H9 (cell line): ENCODE results near the gene SGSM2. TPM values are rescaled to one million over a fixed set of nuclear protein-coding genes. Genes with fewer than 3 reads are reported as not detected.

ENCODE experiments used
- DNase-seq: peaks from one replicate; pipeline ENCODE4 v3.0.0-alpha.2; 2017
- H2AFZ ChIP-seq: one replicate; pipeline ENCODE4 v1.6.1; 2013; ENCODE audit warnings: mild to moderate bottlenecking, low read length, control low read depth, moderate library complexity
- H2AK5ac ChIP-seq: 2 replicates; pipeline ENCODE4 v1.6.1; 2013; ENCODE audit warnings: low read length, control low read depth, mixed read lengths; ENCODE audit not compliant: insufficient read length
- H2BK120ac ChIP-seq: one replicate; pipeline ENCODE4 v1.6.1; 2013; ENCODE audit warnings: low read depth, mild to moderate bottlenecking, low read length, control low read depth, inconsistent platforms; ENCODE audit not compliant: poor library complexity, severe bottlenecking
- H2BK12ac ChIP-seq: 2 replicates; pipeline ENCODE4 v1.6.1; 2013; ENCODE audit warnings: low read length, control low read depth, mixed read lengths, low read depth; ENCODE audit not compliant: insufficient read length
- H2BK15ac ChIP-seq: 2 replicates; pipeline ENCODE4 v1.6.1; 2013; ENCODE audit warnings: low read depth, low read length, control low read depth
- H2BK20ac ChIP-seq: one replicate; pipeline ENCODE4 v1.6.1; 2013; ENCODE audit warnings: low read depth, mild to moderate bottlenecking, low read length, control low read depth, inconsistent platforms; ENCODE audit not compliant: poor library complexity, severe bottlenecking
- H2BK5ac ChIP-seq: 2 replicates; pipeline ENCODE4 v1.6.1; 2013; ENCODE audit warnings: low read length, control low read depth, mixed read lengths; ENCODE audit not compliant: insufficient read length
- H3K14ac ChIP-seq: 2 replicates; pipeline ENCODE4 v1.6.1; 2013; ENCODE audit warnings: low read length, control low read depth; ENCODE audit not compliant: insufficient read depth
- H3K18ac ChIP-seq: 2 replicates; pipeline ENCODE4 v1.6.1; 2013; ENCODE audit warnings: low read depth, mild to moderate bottlenecking, mixed read lengths, low read length, control low read depth; ENCODE audit not compliant: insufficient read length
- H3K23ac ChIP-seq: 2 replicates; pipeline ENCODE4 v1.6.1; 2013; ENCODE audit warnings: low read length, control low read depth, mixed read lengths, low read depth; ENCODE audit not compliant: insufficient read length
- H3K23me2 ChIP-seq: 2 replicates; pipeline ENCODE4 v1.6.1; 2013; ENCODE audit warnings: low read depth, mild to moderate bottlenecking, mixed read lengths, low read length, control low read depth; ENCODE audit not compliant: insufficient read length, poor library complexity, severe bottlenecking
- H3K27ac ChIP-seq: 2 replicates; pipeline ENCODE4 v1.5.1; 2013; ENCODE audit warnings: low read length, control low read depth, mixed read lengths, low read depth; ENCODE audit not compliant: insufficient read length
- H3K27me3 ChIP-seq: 2 replicates; pipeline ENCODE4 v1.6.1; 2013; ENCODE audit warnings: low read length, control low read depth, inconsistent platforms; ENCODE audit not compliant: insufficient read depth
- H3K4ac ChIP-seq: 2 replicates; pipeline ENCODE4 v1.6.1; 2013; ENCODE audit warnings: low read depth, mild to moderate bottlenecking, control low read depth, inconsistent platforms, low read length, moderate library complexity
- H3K4me1 ChIP-seq: 2 replicates; pipeline ENCODE4 v1.6.1; 2013; ENCODE audit warnings: low read length, control low read depth, inconsistent platforms; ENCODE audit not compliant: insufficient read depth
- H3K4me2 ChIP-seq: 2 replicates; pipeline ENCODE4 v1.6.1; 2013; ENCODE audit warnings: low read length, control low read depth, mixed read lengths; ENCODE audit not compliant: insufficient read length, insufficient read depth
- H3K56ac ChIP-seq: 2 replicates; pipeline ENCODE4 v1.6.1; 2013; ENCODE audit warnings: low read depth, mild to moderate bottlenecking, mixed read lengths, low read length, control low read depth; ENCODE audit not compliant: insufficient read length
- H3K79me1 ChIP-seq: 2 replicates; pipeline ENCODE4 v1.6.1; 2013; ENCODE audit warnings: low read depth, mild to moderate bottlenecking, moderate library complexity, low read length, control low read depth, inconsistent platforms; ENCODE audit not compliant: insufficient read depth, poor library complexity, severe bottlenecking
- H3K79me2 ChIP-seq: 2 replicates; pipeline ENCODE4 v1.6.1; 2013; ENCODE audit warnings: low read length, control low read depth, inconsistent platforms; ENCODE audit not compliant: insufficient read depth
- H3K9ac ChIP-seq: 2 replicates; pipeline ENCODE4 v1.6.1; 2013; ENCODE audit warnings: low read length, control low read depth, mixed read lengths; ENCODE audit not compliant: insufficient read length; ENCODE audit errors: extremely low read depth
- H3K9me3 ChIP-seq: one replicate; pipeline ENCODE4 v1.6.1; 2013; ENCODE audit warnings: low read depth, low read length, inconsistent platforms; ENCODE audit not compliant: control insufficient read depth
- H3T11ph ChIP-seq: one replicate; pipeline ENCODE4 v1.6.1; 2013; ENCODE audit warnings: mild to moderate bottlenecking, low read length, control low read depth, inconsistent platforms
- H4K20me1 ChIP-seq: one replicate; pipeline ENCODE4 v1.6.1; 2013; ENCODE audit not compliant: control insufficient read depth, insufficient read length, insufficient read depth
- H4K5ac ChIP-seq: 2 replicates; pipeline ENCODE4 v1.6.1; 2013; ENCODE audit warnings: low read depth, mild to moderate bottlenecking, mixed read lengths, low read length, control low read depth; ENCODE audit not compliant: insufficient read length
- H4K8ac ChIP-seq: replicated peaks from 2 replicates; pipeline ENCODE4 v1.6.1; 2013; ENCODE audit warnings: low read length, control low read depth, mixed read lengths, low read depth; ENCODE audit not compliant: insufficient read length
- H4K91ac ChIP-seq: 2 replicates; pipeline ENCODE4 v1.6.1; 2013; ENCODE audit warnings: low read depth, mild to moderate bottlenecking, moderate library complexity, mixed read lengths, low read length, control low read depth; ENCODE audit not compliant: insufficient read length
- H3K27ac Mint-ChIP-seq, 3 experiments: 2 replicates in 2 of 3; 3 replicates in 1 of 3; pipeline ENCODE4 v1.8.0; 2020 to 2021; ENCODE audit warnings: mixed read lengths in 3 of 3, mild to moderate bottlenecking in 1 of 3, moderate library complexity in 1 of 3
- H3K27me3 Mint-ChIP-seq: 2 replicates; pipeline ENCODE4 v1.8.0; 2021; ENCODE audit warnings: low read depth, mild to moderate bottlenecking, moderate library complexity, mixed read lengths
- H3K36me3 Mint-ChIP-seq, 3 experiments: 2 replicates in 2 of 3; 3 replicates in 1 of 3; pipeline ENCODE4 v1.8.0; 2020 to 2021; ENCODE audit warnings: low read depth in 3 of 3, mixed read lengths in 3 of 3; ENCODE audit not compliant: insufficient read depth in 1 of 3
- H3K4me1 Mint-ChIP-seq, 2 experiments: 2 replicates each; pipeline ENCODE4 v1.8.0; 2020; ENCODE audit warnings: mixed read lengths in 2 of 2
- H3K4me3 Mint-ChIP-seq, 2 experiments: 2 replicates in 1 of 2; 3 replicates in 1 of 2; pipeline ENCODE4 v1.8.0; 2020 to 2021; ENCODE audit warnings: mild to moderate bottlenecking in 2 of 2, mixed read lengths in 2 of 2, moderate library complexity in 1 of 2
- H3K9me3 Mint-ChIP-seq, 2 experiments: 2 replicates in 1 of 2; 3 replicates in 1 of 2; pipeline ENCODE4 v1.8.0; 2020; ENCODE audit warnings: mild to moderate bottlenecking in 2 of 2, mixed read lengths in 2 of 2, moderate library complexity in 1 of 2
- CTCF ChIP-seq: fragments of 200-600 bp; sonication (generic); conservative IDR thresholded peaks from 3 replicates; pipeline ENCODE4 v1.8.0; 2021; ENCODE audit warnings: antibody characterized with exemption, mild to moderate bottlenecking
- WGBS: extraction: QIAGEN DNeasy Blood & Tissue Kit; methylation state at CpG from one replicate; pipeline ENCODE4 v1.1.7; 2013; ENCODE audit warnings: missing lambda C conversion rate, low lambda C conversion rate, mixed read lengths; ENCODE audit not compliant: insufficient read length; ENCODE audit errors: extremely low coverage; 5-methylcytosine and 5-hydroxymethylcytosine counted together
- total RNA-seq: library from RNA; stranded (reverse); gene quantifications from 2 replicates; pipeline ENCODE4 v1.2.1, GENCODE V29; 2021

Gene SGSM2
- total RNA-seq, 1 experiment from 2014 or later: 45.6 TPM

- Mint-ChIP-seq H3K9me3 (no peaks in the 10 kb centered on the region), H3K36me3 (peaks cover 3 to 33% (median 18%) of the 10 kb centered on the region in 3 experiments; a peak in 6 of 7 replicates), H3K27me3 (no peaks in the 10 kb centered on the region), H3K4me3 (no peak overlapping the region), H3K27ac (no peak overlapping the region; a peak in 1 of 7 replicates), H3K4me1 (peaks cover 7 to 16% of the 10 kb centered on the region in 2 experiments)
- H3K79me2 ChIP-seq: no peaks in the 10 kb centered on the region
- H3K56ac ChIP-seq: no peak overlapping the region
- no peaks in the 10 kb centered on the region for H4K20me1 ChIP-seq
- no peaks in the 10 kb centered on the region for H3K79me1 ChIP-seq
- H3K4ac ChIP-seq: no peak overlapping the region
- no peak overlapping the region for H4K8ac ChIP-seq
- no peak overlapping the region for H3K18ac ChIP-seq
- no peaks in the 10 kb centered on the region for H3K23me2 ChIP-seq
- no peak overlapping the region for H3K14ac ChIP-seq
- no peak overlapping the region for H2BK120ac ChIP-seq
- no peak overlapping the region for H2AFZ ChIP-seq
- H3K9me3 ChIP-seq: no peaks in the 10 kb centered on the region
- no peak overlapping the region for H2BK12ac ChIP-seq
- H4K91ac ChIP-seq: no peak overlapping the region
- no peaks in the 10 kb centered on the region for H3K27me3 ChIP-seq
- no peak overlapping the region for H3K4me2 ChIP-seq
- TF ChIP-seq CTCF: no peak
- H2AK5ac ChIP-seq: no peak overlapping the region
- H2BK15ac ChIP-seq: no peak overlapping the region
- no peak overlapping the region for H3K27ac ChIP-seq
- no peak overlapping the region for H2BK5ac ChIP-seq
- H2BK20ac ChIP-seq: no peak overlapping the region
- H3T11ph ChIP-seq: no peak overlapping the region
- DNase-seq: no peak
- no peaks in the 10 kb centered on the region for H3K4me1 ChIP-seq
- H3K9ac ChIP-seq: no peak overlapping the region
- no peak overlapping the region for H3K23ac ChIP-seq
- WGBS: no CpG with 5 or more reads among the region's 25 CpGs
- H4K5ac ChIP-seq: no peak overlapping the region
Measured at GRCh38 chr17:2379489-2380225, 42.4 kb downstream of the SGSM2 start.
